ENCODE results near the gene BCAS3.

- TF ChIP-seq EZH2 (IDR thresholded peaks at IDR 0.05; ENCODE audit: insufficient read depth, poor library complexity, severe bottlenecking), result no peak
- TF ChIP-seq EZH2phosphoT487 (IDR thresholded peaks at IDR 0.05; ENCODE audit: insufficient read depth, low read depth), result no peak
These were observed 65.6 kb downstream of the BCAS3 start for GRCh38 chr17:60743282-60743681.
